Endothelial cell of umbilical vein (primary cell): Measurements from ENCODE around the gene SEMA3G. TPM values are rescaled to one million over a fixed set of nuclear protein-coding genes. Genes with fewer than 3 reads are reported as not detected.

Experiments used
- BruUV-seq: library from RNA; stranded (reverse); fragments of 400-500 nt; replicated peaks from 2 replicates; lab custom pipeline; 2021; lab: Mats Ljungman, UMichigan
- CTCF ChIA-PET: fragments of 300-600, 350-600 bp; sonication (Branson Sonifier 250); formaldehyde crosslinking; loops from one replicate; lab custom pipeline; 2021; ENCODE audit warnings: antibody characterized with exemption, inconsistent platforms; lab: Charles Lee
- POLR2A ChIA-PET: fragments of 300-600, 350-600 bp; sonication (Branson Sonifier 250); formaldehyde crosslinking; loops from one replicate; lab custom pipeline; 2021; ENCODE audit warnings: antibody characterized with exemption, inconsistent platforms; lab: Charles Lee
- DNase-seq: peaks from one replicate; pipeline ENCODE4 v3.0.0-alpha.2; 2011; ENCODE audit warnings: low read depth, low spot score
- FAIRE-seq: peaks from 2 replicates; lab custom pipeline; 2011; peaks lifted over from hg19 to GRCh38; lab: Jason Lieb, UNC
- H2AFZ ChIP-seq: 2 replicates; pipeline ENCODE4 v1.6.0; 2012; ENCODE audit warnings: low read depth, low read length, control low read depth, inconsistent platforms
- H3K27ac ChIP-seq: 2 replicates; pipeline ENCODE4 v1.5.1; 2011; ENCODE audit warnings: low read depth, mild to moderate bottlenecking, control low read depth, low read length, moderate library complexity; ENCODE audit not compliant: insufficient read depth
- H3K27me3 ChIP-seq, 2 experiments: 2 replicates each; pipeline versions ENCODE4 v1.6.0 to v1.6.1; 2011; ENCODE audit warnings: low read length in 2 of 2, mixed read lengths in 1 of 2; ENCODE audit not compliant: control insufficient read depth in 2 of 2, insufficient read depth in 2 of 2
- H3K36me3 ChIP-seq, 2 experiments: 2 replicates in 1 of 2; 3 replicates in 1 of 2; pipeline ENCODE4 v1.5.1; 2011; ENCODE audit warnings: low read length in 2 of 2, mild to moderate bottlenecking in 1 of 2, moderate library complexity in 1 of 2; ENCODE audit not compliant: control insufficient read depth in 2 of 2, insufficient read depth in 2 of 2; ENCODE audit errors: extremely low read depth in 1 of 2
- H3K4me1 ChIP-seq: 3 replicates; pipeline ENCODE4 v1.5.1; 2011; ENCODE audit warnings: mild to moderate bottlenecking, low read length; ENCODE audit not compliant: control insufficient read depth, insufficient read depth; ENCODE audit errors: extremely low read depth
- H3K4me2 ChIP-seq: 2 replicates; pipeline ENCODE4 v1.6.1; 2011; ENCODE audit warnings: low read length, control low read depth, mixed read lengths; ENCODE audit not compliant: insufficient read depth
- H3K4me3 ChIP-seq, 3 experiments: fragments of 200-600 bp in 1 of 3; sonication (generic), shearing (Covaris generic) in 1 of 3; replicated peaks in 1 of 3; 2 replicates each; pipeline ENCODE4 v1.5.1; 2011 to 2016; ENCODE audit warnings: control low read depth in 3 of 3, low read length in 3 of 3, mild to moderate bottlenecking in 2 of 3, inconsistent platforms in 1 of 3, low read depth in 1 of 3, moderate library complexity in 1 of 3; ENCODE audit not compliant: insufficient read depth in 1 of 3
- H3K79me2 ChIP-seq: 2 replicates; pipeline ENCODE4 v1.6.0; 2012; ENCODE audit warnings: low read length, inconsistent platforms; ENCODE audit not compliant: control insufficient read depth, insufficient read depth
- H3K9ac ChIP-seq: replicated peaks from 2 replicates; pipeline ENCODE3; 2011; ENCODE audit warnings: low read length, control low read depth; ENCODE audit not compliant: insufficient read depth; ENCODE audit errors: extremely low read depth
- H3K9me1 ChIP-seq: replicated peaks from 3 replicates; pipeline ENCODE4 v1.6.0; 2011; ENCODE audit warnings: mild to moderate bottlenecking, low read length; ENCODE audit not compliant: control insufficient read depth, insufficient read depth; ENCODE audit errors: extremely low read depth
- H3K9me3 ChIP-seq: replicated peaks from 2 replicates; pipeline ENCODE4 v1.5.1; 2012; ENCODE audit warnings: low read length, inconsistent platforms; ENCODE audit not compliant: control insufficient read depth, insufficient read depth
- H4K20me1 ChIP-seq: replicated peaks from 2 replicates; pipeline ENCODE3; 2011; ENCODE audit warnings: mild to moderate bottlenecking, low read length; ENCODE audit not compliant: control insufficient read depth, insufficient read depth; ENCODE audit errors: extremely low read depth
- EZH2 ChIP-seq: IDR thresholded peaks from 2 replicates; pipeline ENCODE4 v1.6.1; 2012; ENCODE audit warnings: borderline replicate concordance, low read depth, mild to moderate bottlenecking, moderate library complexity, low read length, inconsistent platforms; ENCODE audit not compliant: severe bottlenecking
- FOS ChIP-seq: IDR thresholded peaks from 2 replicates; pipeline ENCODE4 v1.6.1; 2011; ENCODE audit warnings: mild to moderate bottlenecking, low read length, moderate library complexity, borderline replicate concordance; ENCODE audit not compliant: insufficient read depth
- GATA2 ChIP-seq: IDR thresholded peaks from 2 replicates; pipeline ENCODE4 v1.7.0; 2011; ENCODE audit warnings: low read depth, mild to moderate bottlenecking, moderate library complexity, mixed read lengths, low read length; ENCODE audit not compliant: insufficient read length, insufficient read depth
- JUN ChIP-seq: IDR thresholded peaks from 2 replicates; pipeline ENCODE4 v1.6.1; 2011; ENCODE audit warnings: borderline replicate concordance, low read depth; ENCODE audit not compliant: insufficient read length, insufficient read depth
- MAX ChIP-seq: IDR thresholded peaks from 2 replicates; pipeline ENCODE4 v1.6.1; 2011; ENCODE audit not compliant: insufficient read depth, insufficient read length
- MYC ChIP-seq: IDR thresholded peaks from one replicate; pipeline ENCODE4 v1.6.1; 2011; ENCODE audit warnings: mild to moderate bottlenecking, low read depth, low read length
- POLR2A ChIP-seq: IDR thresholded peaks from 2 replicates; pipeline ENCODE4 v1.6.1; 2012; ENCODE audit warnings: low read depth, mild to moderate bottlenecking, control low read depth, low read length
- POLR2AphosphoS5 ChIP-seq: IDR thresholded peaks from 2 replicates; pipeline ENCODE4 v1.6.1; 2012; ENCODE audit warnings: low read depth, mild to moderate bottlenecking, control low read depth, low read length, moderate library complexity; ENCODE audit not compliant: insufficient read depth
- dilution Hi-C: fragments of 300-500 bp; cut with MboI; formaldehyde crosslinking; loops from one replicate; pipeline ENCODE4 v1.15.0; 2019; ENCODE audit warnings: low sequenced_read_pairs; ENCODE audit not compliant: extremely low pct_ligation_motif_present
- intact Hi-C: fragments of 100-400 bp; cut with micrococcal nuclease; formaldehyde crosslinking; loops from one replicate; pipeline ENCODE4 v1.10.0; 2022
- polyA plus RNA-seq, 4 experiments: library from polyadenylated mRNA; depleted of rRNA in 3 of 4; stranded (reverse) in 3 of 4; unstranded in 1 of 4; fragments of >200 nt; gene quantifications; 2 replicates each; pipeline versions ENCODE4 v1.2.1 to v1.2.3, GENCODE V29; 2011 to 2012; ENCODE audit warnings: missing spikeins in 1 of 4
- total RNA-seq: library from RNA; stranded (reverse); gene quantifications from 2 replicates; pipeline ENCODE4 v1.2.3, GENCODE V29; 2021
- TF ChIP-seq, protein P1 (sequence below), 2 donors: IDR thresholded peaks; 1 replicate in 1 of 2; 2 replicates in 1 of 2; pipeline ENCODE4 v1.5.1; 2011; ENCODE audit warnings: low read length in 2 of 2, mild to moderate bottlenecking in 2 of 2, moderate library complexity in 2 of 2, control low read depth in 1 of 2, inconsistent platforms in 1 of 2, low read depth in 1 of 2; ENCODE audit not compliant: insufficient read depth in 1 of 2; ENCODE audit errors: extremely low read depth in 1 of 2

The SEMA3G gene
- total and polyA plus RNA-seq, 2 donors (not counting 3 experiments of a cell fraction or from before 2014, with no cell fraction given), result 22.6 to 27.9 TPM

DNA sequence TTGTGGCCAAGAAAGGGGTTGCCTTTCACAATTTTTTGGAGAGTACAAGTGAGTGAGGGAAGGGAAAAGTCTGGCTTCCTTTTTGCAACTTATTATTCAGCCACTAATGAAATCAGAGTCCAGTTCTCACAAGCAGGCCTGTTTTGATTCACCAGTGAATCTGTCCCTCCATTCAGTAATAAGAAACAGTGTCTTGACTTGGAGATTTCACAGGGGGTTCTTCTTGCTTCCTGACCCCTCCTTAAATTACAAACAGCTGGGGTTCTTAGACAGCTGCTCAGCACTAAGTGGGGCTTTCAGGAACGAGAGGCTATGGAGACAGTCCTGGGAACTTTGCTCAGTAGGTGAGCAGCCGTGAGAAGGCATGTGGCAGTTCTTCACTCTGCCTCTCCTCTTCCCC, 24.5 kb downstream of the SEMA3G start:
- BruUV-seq, result no TSS peak

More for the DNA sequence above, 24.5 kb downstream of the SEMA3G start:
- FAIRE-seq (no peak), DNase-seq (no peak)
- H3K4me2 ChIP-seq, result no peak overlapping the region
- TF ChIP-seq GATA2 (no peak), MAX (no peak), MYC (no peak), POLR2AphosphoS5 (no peak), FOS (no peak), JUN (no peak), EZH2 (no peak), POLR2A (no peak)
- TF ChIP-seq, protein P1, sequence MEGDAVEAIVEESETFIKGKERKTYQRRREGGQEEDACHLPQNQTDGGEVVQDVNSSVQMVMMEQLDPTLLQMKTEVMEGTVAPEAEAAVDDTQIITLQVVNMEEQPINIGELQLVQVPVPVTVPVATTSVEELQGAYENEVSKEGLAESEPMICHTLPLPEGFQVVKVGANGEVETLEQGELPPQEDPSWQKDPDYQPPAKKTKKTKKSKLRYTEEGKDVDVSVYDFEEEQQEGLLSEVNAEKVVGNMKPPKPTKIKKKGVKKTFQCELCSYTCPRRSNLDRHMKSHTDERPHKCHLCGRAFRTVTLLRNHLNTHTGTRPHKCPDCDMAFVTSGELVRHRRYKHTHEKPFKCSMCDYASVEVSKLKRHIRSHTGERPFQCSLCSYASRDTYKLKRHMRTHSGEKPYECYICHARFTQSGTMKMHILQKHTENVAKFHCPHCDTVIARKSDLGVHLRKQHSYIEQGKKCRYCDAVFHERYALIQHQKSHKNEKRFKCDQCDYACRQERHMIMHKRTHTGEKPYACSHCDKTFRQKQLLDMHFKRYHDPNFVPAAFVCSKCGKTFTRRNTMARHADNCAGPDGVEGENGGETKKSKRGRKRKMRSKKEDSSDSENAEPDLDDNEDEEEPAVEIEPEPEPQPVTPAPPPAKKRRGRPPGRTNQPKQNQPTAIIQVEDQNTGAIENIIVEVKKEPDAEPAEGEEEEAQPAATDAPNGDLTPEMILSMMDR (IDR thresholded peaks at IDR 0.05; ENCODE audit: extremely low read depth in 1 of 2, insufficient read depth in 1 of 2, low read depth in 1 of 2, low read length in 2 of 2), result no peak
- H3K27me3 ChIP-seq, result no peaks in the 10 kb centered on the region
- H2AFZ ChIP-seq, result no peak overlapping the region
- H3K9ac ChIP-seq, result no peak overlapping the region
- H3K4me3 ChIP-seq, result no peak overlapping the region
- no peak overlapping the region for H3K27ac ChIP-seq
- H3K36me3 ChIP-seq, result no peaks in the 10 kb centered on the region
- H3K9me3 ChIP-seq, result no peaks in the 10 kb centered on the region
- ChIA-PET CTCF (interaction anchor here (0.6 to 10.2 kb wide), 3 partner anchors 8 to 28 kb away, joined by 3 to 243 read pairs (median 6); partner anchors contain the start of gene SEMA3G), POLR2A (no interaction called here)
- dilution Hi-C loops (no loop called here), intact Hi-C loops (no loop called here)
- no peaks in the 10 kb centered on the region for H3K4me1 ChIP-seq
- H4K20me1 ChIP-seq, result no peaks in the 10 kb centered on the region
- no peaks in the 10 kb centered on the region for H3K79me2 ChIP-seq
- no peaks in the 10 kb centered on the region for H3K9me1 ChIP-seq
